KMS-11 (cell line): ENCODE measurements around the gene TTLL4.

Experiments used
- H2AFZ ChIP-seq: fragments of 200-600 bp; sonication (generic); 2 replicates; pipeline ENCODE4 v1.6.1; 2016; ENCODE audit warnings: antibody characterized with exemption, mixed run types, low read depth
- H3K27ac ChIP-seq: fragments of 200-600 bp; sonication (generic); 2 replicates; pipeline ENCODE4 v1.6.1; 2016; ENCODE audit warnings: mild to moderate bottlenecking, mixed run types
- H3K27me3 ChIP-seq: fragments of 200-600 bp; sonication (generic); 2 replicates; pipeline ENCODE4 v1.6.1; 2017; ENCODE audit warnings: mild to moderate bottlenecking, low read depth, mixed run types, moderate library complexity; ENCODE audit not compliant: insufficient read depth
- H3K36me3 ChIP-seq: fragments of 200-600 bp; sonication (generic); 2 replicates; pipeline ENCODE4 v1.6.1; 2017; ENCODE audit warnings: mild to moderate bottlenecking, mixed run types; ENCODE audit not compliant: insufficient read depth
- H3K4me1 ChIP-seq: fragments of 200-600 bp; sonication (generic); 2 replicates; pipeline ENCODE4 v1.6.1; 2016; ENCODE audit warnings: mild to moderate bottlenecking, low read depth, mixed run types; ENCODE audit not compliant: poor library complexity, severe bottlenecking
- H3K4me2 ChIP-seq: fragments of 200-600 bp; sonication (generic); 2 replicates; pipeline ENCODE4 v1.7.0; 2016; ENCODE audit warnings: mild to moderate bottlenecking, mixed run types
- H3K4me3 ChIP-seq: fragments of 200-600 bp; sonication (generic); IDR thresholded peaks from 2 replicates; pipeline ENCODE4 v1.6.1; 2017; ENCODE audit warnings: low read depth, low read length, mixed read lengths; ENCODE audit not compliant: insufficient read depth
- H3K79me2 ChIP-seq: fragments of 200-600 bp; sonication (generic); 2 replicates; pipeline ENCODE4 v1.6.1; 2016; ENCODE audit warnings: low read depth, mixed run types; ENCODE audit not compliant: insufficient read depth
- H3K9ac ChIP-seq: fragments of 200-600 bp; sonication (generic); 2 replicates; pipeline ENCODE4 v1.6.1; 2016; ENCODE audit warnings: mild to moderate bottlenecking, mixed run types
- H4K20me1 ChIP-seq: fragments of 200-600 bp; sonication (generic); 2 replicates; pipeline ENCODE4 v1.6.1; 2016; ENCODE audit warnings: mild to moderate bottlenecking, mixed run types; ENCODE audit not compliant: insufficient read depth
- TF ChIP-seq, protein P1 (sequence below): fragments of 200-600 bp; sonication (generic); conservative IDR thresholded peaks from 2 replicates; pipeline ENCODE4 v1.6.1; 2017; ENCODE audit warnings: low read depth, mild to moderate bottlenecking, antibody characterized with exemption, low read length, moderate library complexity, mixed read lengths

Gene TTLL4

DNA sequence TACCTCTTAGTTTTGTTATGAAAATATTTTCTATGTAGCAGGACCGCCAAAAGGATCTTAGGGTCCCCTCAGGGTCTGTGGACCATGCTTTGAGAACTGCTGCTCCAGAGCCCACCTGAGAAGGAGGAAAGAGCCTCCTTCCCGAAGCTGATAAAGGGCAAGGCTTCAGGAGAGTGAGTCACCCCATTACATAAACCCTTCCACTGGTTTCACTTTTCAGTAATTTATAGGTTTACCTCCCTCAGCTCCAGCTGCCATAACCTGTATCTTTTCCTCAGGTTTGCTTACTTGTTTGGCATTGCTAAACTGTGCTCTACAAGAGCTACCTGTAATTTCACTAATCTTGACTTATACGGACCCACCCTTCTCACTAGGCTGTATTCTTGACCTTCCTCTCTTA is 6.6 kb downstream of the TTLL4 start:
- H3K4me1 ChIP-seq, result peaks cover 45% of the 10 kb centered on the region
- peaks cover 57% of the 10 kb centered on the region for H3K79me2 ChIP-seq
- H2AFZ ChIP-seq, result no peak overlapping the region
- H3K9ac ChIP-seq, result no peak overlapping the region
- H3K27me3 ChIP-seq, result no peaks in the 10 kb centered on the region
- no peak overlapping the region for H3K27ac ChIP-seq
- H4K20me1 ChIP-seq, result no peaks in the 10 kb centered on the region
- H3K36me3 ChIP-seq, result no peaks in the 10 kb centered on the region
- no peak overlapping the region for H3K4me3 ChIP-seq
- no peak overlapping the region for H3K4me2 ChIP-seq
- TF ChIP-seq, protein P1, sequence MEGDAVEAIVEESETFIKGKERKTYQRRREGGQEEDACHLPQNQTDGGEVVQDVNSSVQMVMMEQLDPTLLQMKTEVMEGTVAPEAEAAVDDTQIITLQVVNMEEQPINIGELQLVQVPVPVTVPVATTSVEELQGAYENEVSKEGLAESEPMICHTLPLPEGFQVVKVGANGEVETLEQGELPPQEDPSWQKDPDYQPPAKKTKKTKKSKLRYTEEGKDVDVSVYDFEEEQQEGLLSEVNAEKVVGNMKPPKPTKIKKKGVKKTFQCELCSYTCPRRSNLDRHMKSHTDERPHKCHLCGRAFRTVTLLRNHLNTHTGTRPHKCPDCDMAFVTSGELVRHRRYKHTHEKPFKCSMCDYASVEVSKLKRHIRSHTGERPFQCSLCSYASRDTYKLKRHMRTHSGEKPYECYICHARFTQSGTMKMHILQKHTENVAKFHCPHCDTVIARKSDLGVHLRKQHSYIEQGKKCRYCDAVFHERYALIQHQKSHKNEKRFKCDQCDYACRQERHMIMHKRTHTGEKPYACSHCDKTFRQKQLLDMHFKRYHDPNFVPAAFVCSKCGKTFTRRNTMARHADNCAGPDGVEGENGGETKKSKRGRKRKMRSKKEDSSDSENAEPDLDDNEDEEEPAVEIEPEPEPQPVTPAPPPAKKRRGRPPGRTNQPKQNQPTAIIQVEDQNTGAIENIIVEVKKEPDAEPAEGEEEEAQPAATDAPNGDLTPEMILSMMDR, result no peak

DNA sequence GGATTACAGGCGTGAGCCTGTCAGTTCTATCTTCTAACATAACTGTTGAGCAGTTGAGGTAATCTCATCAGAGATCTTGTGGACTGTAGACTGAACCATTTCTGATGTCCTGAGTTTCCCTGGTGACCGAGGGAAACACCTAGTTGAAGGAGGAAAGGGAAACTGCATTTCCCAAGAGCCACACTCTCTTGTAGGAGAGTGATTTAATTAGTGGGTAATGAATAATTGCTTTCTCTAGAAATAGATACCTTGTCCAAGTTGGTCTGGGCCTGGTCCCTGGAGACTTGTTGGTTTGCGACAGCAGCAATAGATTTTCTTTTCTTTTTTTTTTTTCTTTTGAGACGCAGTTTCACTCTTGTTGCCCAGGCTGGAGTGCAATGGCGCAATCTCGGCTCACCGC is 7.4 kb downstream of the TTLL4 start:
- Histone ChIP-seq H3K79me2 (peaks cover 49% of the 10 kb centered on the region), H2AFZ (no peak overlapping the region), H3K36me3 (no peaks in the 10 kb centered on the region), H4K20me1 (no peaks in the 10 kb centered on the region), H3K4me2 (no peak overlapping the region), H3K4me1 (peaks cover 51% of the 10 kb centered on the region), H3K9ac (no peak overlapping the region), H3K27ac (no peak overlapping the region), H3K4me3 (no peak overlapping the region), H3K27me3 (no peaks in the 10 kb centered on the region)
- TF ChIP-seq, protein P1, result no peak

DNA sequence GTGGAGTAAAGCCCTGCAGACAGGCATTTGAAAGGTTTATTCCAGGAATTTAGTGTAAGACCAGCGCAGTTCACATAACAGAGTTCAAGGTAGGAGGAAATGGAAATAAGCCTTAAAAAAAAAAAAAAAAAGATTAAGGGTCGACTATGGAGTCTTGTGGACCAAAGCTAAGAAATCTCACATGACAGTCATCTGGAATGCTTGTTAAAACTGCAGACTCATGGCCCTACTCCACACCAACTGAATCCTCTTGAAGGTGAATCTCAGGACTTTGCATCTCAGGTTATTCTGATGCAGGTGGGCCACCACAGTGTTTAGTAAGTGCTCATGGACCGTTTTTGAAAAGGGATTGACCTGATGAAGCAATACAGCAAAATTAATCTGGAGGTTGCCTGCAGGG is 8.8 kb downstream of the TTLL4 start:
- TF ChIP-seq, protein P1, result no peak
- Histone ChIP-seq H3K4me1 (peaks cover 61% of the 10 kb centered on the region), H3K79me2 (peaks cover 47% of the 10 kb centered on the region; the same call in 1 of the 2 replicates), H3K4me2 (no peak overlapping the region), H3K36me3 (no peaks in the 10 kb centered on the region), H3K9ac (no peak overlapping the region), H4K20me1 (no peaks in the 10 kb centered on the region), H3K27ac (no peak overlapping the region), H3K27me3 (no peaks in the 10 kb centered on the region), H2AFZ (no peak overlapping the region), H3K4me3 (no peak overlapping the region)

DNA sequence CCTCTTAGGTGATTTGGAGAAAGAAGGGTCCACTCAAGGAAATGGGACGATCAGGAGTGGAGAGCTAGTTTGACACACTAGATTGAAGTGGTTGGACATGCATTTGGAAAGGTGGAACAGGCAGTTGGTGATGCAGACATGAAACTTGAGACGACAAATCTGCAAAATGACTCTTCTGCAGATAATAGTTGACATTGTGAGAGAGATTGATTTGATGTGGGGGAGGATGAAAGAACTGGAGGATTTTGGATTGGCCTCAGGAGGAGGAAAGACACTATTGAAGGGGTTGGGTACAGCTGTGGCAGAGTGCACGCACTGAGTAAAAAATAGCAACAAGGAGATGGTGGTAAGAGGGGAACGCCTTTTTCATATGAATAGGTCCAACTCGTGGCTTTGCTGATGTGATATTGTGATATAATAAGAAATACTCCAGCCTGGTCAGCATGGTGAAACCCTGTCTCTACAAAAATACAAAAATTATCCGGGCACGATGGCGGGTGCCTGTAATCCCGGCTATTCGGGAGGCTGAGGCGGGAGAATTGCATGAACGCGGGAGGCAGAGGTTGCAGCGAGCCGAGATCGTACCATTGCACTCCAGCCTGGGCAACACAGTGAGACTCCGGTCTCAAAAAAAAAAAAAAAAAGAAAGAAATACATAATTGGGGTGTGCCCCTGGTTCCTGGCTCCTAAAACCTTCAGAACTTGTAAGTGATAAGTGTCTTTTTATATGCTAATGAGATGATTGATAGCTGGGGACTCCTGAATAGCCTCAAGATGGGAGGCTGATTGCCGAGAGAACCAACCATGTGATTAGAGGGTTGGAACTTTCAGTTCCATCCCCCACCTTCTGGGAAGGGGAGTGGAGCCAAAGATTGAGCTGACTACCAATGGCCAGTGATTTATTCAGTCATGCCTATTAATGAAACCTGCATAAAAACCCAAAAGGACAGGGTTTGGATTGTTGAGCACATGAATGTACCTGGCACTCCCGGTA is 9.7 kb downstream of the TTLL4 start:
- H3K4me2 ChIP-seq, result no peak overlapping the region
- no peak overlapping the region for H3K4me3 ChIP-seq
- no peaks in the 10 kb centered on the region for H3K27me3 ChIP-seq
- H3K27ac ChIP-seq, result no peak overlapping the region
- peaks cover 50% of the 10 kb centered on the region for H3K79me2 ChIP-seq
- H3K9ac ChIP-seq, result no peak overlapping the region
- TF ChIP-seq, protein P1, result no peak
- H3K36me3 ChIP-seq, result no peaks in the 10 kb centered on the region
- H3K4me1 ChIP-seq, result peaks cover 61% of the 10 kb centered on the region
- H2AFZ ChIP-seq, result no peak overlapping the region
- no peaks in the 10 kb centered on the region for H4K20me1 ChIP-seq
